HEK293 (cell line): ENCODE data around the gene S100G.

Experiments used
- CTCF ChIA-PET: fragments of 350-600 bp; formaldehyde crosslinking; extraction: SDS; loops from one replicate; lab custom pipeline; 2021; ENCODE audit warnings: antibody characterized with exemption; lab: Yijun Ruan, JAX
- POLR2A ChIA-PET: fragments of 300-600 bp; formaldehyde crosslinking; extraction: SDS; loops from one replicate; lab custom pipeline; 2020; ENCODE audit warnings: antibody characterized with exemption, inconsistent platforms; lab: Yijun Ruan, JAX
- H3K27ac ChIP-seq: fragments of 200-500 bp; sonication (Bioruptor generic); 2 replicates; pipeline ENCODE4 v1.5.1; 2014; ENCODE audit warnings: low read depth, low read length, control low read depth, inconsistent platforms; ENCODE audit errors: extremely low read depth
- H3K36me3 ChIP-seq, 2 experiments: fragments of 200-500 bp in 1 of 2; sonication (Bioruptor generic) in 1 of 2; 1 replicate in 1 of 2; 2 replicates in 1 of 2; pipeline ENCODE4 v1.5.1; 2014 to 2017; ENCODE audit warnings: inconsistent platforms in 2 of 2, low read length in 2 of 2; ENCODE audit not compliant: control insufficient read depth in 2 of 2, insufficient read depth in 1 of 2
- H3K4me1 ChIP-seq: fragments of 200-500 bp; sonication (Bioruptor generic); 2 replicates; pipeline ENCODE4 v1.5.1; 2014; ENCODE audit warnings: mild to moderate bottlenecking, low read length, inconsistent platforms; ENCODE audit not compliant: control insufficient read depth, insufficient read depth
- H3K4me3 ChIP-seq: 2 replicates; pipeline ENCODE4 v1.5.1; 2011; ENCODE audit warnings: low read depth, mild to moderate bottlenecking, control low read depth, low read length, moderate library complexity
- H3K9me3 ChIP-seq: fragments of 200-500 bp; sonication (Bioruptor generic); 2 replicates; pipeline ENCODE4 v1.5.1; 2014; ENCODE audit warnings: low read depth, low read length, inconsistent platforms; ENCODE audit not compliant: control insufficient read depth, insufficient read depth
- BCL11A ChIP-seq: fragments of 450-650 bp; formaldehyde crosslinking; IDR thresholded peaks from 2 replicates; pipeline ENCODE4 v1.5.1; 2016; ENCODE audit warnings: low read depth, missing biosample characterization, missing genetic modification characterization
- HOXD13 ChIP-seq: sonication (generic); formaldehyde crosslinking; IDR thresholded peaks from 2 replicates; pipeline ENCODE4 v1.8.0; 2022; ENCODE audit warnings: missing genetic modification reagents, borderline replicate concordance
- IKZF3 ChIP-seq: fragments of 450-650 bp; IDR thresholded peaks from 2 replicates; pipeline ENCODE4 v1.5.0; 2018; ENCODE audit warnings: missing biosample characterization, mild to moderate bottlenecking, missing genetic modification characterization, moderate library complexity
- REPIN1 ChIP-seq: fragments of 450-650 bp; formaldehyde crosslinking; IDR thresholded peaks from 2 replicates; pipeline ENCODE4 v1.5.1; 2017; ENCODE audit warnings: missing biosample characterization, missing genetic modification characterization, low read depth
- REST ChIP-seq: fragments of 450-650 bp; formaldehyde crosslinking; IDR thresholded peaks from 2 replicates; pipeline ENCODE4 v1.5.1; 2016; ENCODE audit warnings: missing biosample characterization, missing genetic modification characterization
- SCRT1 ChIP-seq: fragments of 450-650 bp; formaldehyde crosslinking; IDR thresholded peaks from 2 replicates; pipeline ENCODE4 v1.5.1; 2016; ENCODE audit warnings: missing biosample characterization, missing genetic modification characterization, borderline replicate concordance
- ZBTB10 ChIP-seq: fragments of 450-650 bp; formaldehyde crosslinking; IDR thresholded peaks from 2 replicates; pipeline ENCODE4 v1.5.1; 2016; ENCODE audit warnings: missing biosample characterization, missing genetic modification characterization
- ZFP3 ChIP-seq: fragments of 450-650 bp; formaldehyde crosslinking; IDR thresholded peaks from 2 replicates; pipeline ENCODE4 v1.5.1; 2016; ENCODE audit warnings: low read depth, missing biosample characterization, missing genetic modification characterization
- ZFP41 ChIP-seq: fragments of 450-650 bp; formaldehyde crosslinking; IDR thresholded peaks from 2 replicates; pipeline ENCODE4 v1.5.1; 2016; ENCODE audit warnings: missing biosample characterization, missing genetic modification characterization, borderline replicate concordance
- ZNF146 ChIP-seq: fragments of 450-650 bp; formaldehyde crosslinking; IDR thresholded peaks from 2 replicates; pipeline ENCODE4 v1.5.1; 2016; ENCODE audit warnings: missing biosample characterization, missing genetic modification characterization
- ZNF155 ChIP-seq: fragments of 450-650 bp; formaldehyde crosslinking; IDR thresholded peaks from 2 replicates; pipeline ENCODE4 v1.5.1; 2016; ENCODE audit warnings: missing biosample characterization, missing genetic modification characterization
- ZNF169 ChIP-seq: fragments of 450-650 bp; formaldehyde crosslinking; IDR thresholded peaks from 2 replicates; pipeline ENCODE4 v1.5.1; 2016; ENCODE audit warnings: missing biosample characterization, missing genetic modification characterization
- ZNF362 ChIP-seq: fragments of 450-650 bp; formaldehyde crosslinking; IDR thresholded peaks from 2 replicates; pipeline ENCODE4 v1.5.1; 2016; ENCODE audit warnings: missing biosample characterization, missing genetic modification characterization
- ZNF366 ChIP-seq: fragments of 450-650 bp; formaldehyde crosslinking; conservative IDR thresholded peaks from 2 replicates; pipeline ENCODE4 v1.5.1; 2016; ENCODE audit warnings: missing biosample characterization, missing genetic modification characterization
- ZNF394 ChIP-seq: fragments of 450-650 bp; formaldehyde crosslinking; IDR thresholded peaks from 2 replicates; pipeline ENCODE4 v1.5.1; 2016; ENCODE audit warnings: missing biosample characterization, missing genetic modification characterization, mild to moderate bottlenecking, moderate library complexity, borderline replicate concordance
- ZNF423 ChIP-seq: fragments of 450-650 bp; formaldehyde crosslinking; IDR thresholded peaks from 2 replicates; pipeline ENCODE4 v1.5.1; 2016; ENCODE audit warnings: missing biosample characterization, missing genetic modification characterization
- ZNF426 ChIP-seq: fragments of 450-650 bp; formaldehyde crosslinking; IDR thresholded peaks from 2 replicates; pipeline ENCODE4 v1.5.1; 2017; ENCODE audit warnings: missing biosample characterization, missing genetic modification characterization, mild to moderate bottlenecking, inconsistent platforms, moderate library complexity
- ZNF518A ChIP-seq: fragments of 450-650 bp; formaldehyde crosslinking; conservative IDR thresholded peaks from 2 replicates; pipeline ENCODE4 v1.5.1; 2016; ENCODE audit warnings: low read depth, missing biosample characterization, missing genetic modification characterization
- ZNF792 ChIP-seq: fragments of 450-650 bp; formaldehyde crosslinking; IDR thresholded peaks from 2 replicates; pipeline ENCODE4 v1.5.1; 2016; ENCODE audit warnings: missing biosample characterization, missing genetic modification characterization
- ZSCAN23 ChIP-seq: fragments of 450-650 bp; formaldehyde crosslinking; IDR thresholded peaks from 2 replicates; pipeline ENCODE4 v1.5.1; 2016; ENCODE audit warnings: missing biosample characterization, missing genetic modification characterization

Gene S100G

GRCh38 chrX:16662402-16662801, 12.4 kb downstream of the S100G start (continued):
- TF ChIP-seq REST (no peak), HOXD13 (CRISPR knock-in tag) (no peak), ZFP41 (no peak), ZNF366 (tag by site-specific recombination) (no peak), ZNF423 (tag by site-specific recombination) (no peak)

GRCh38 chrX:16664074-16664473, 14.1 kb downstream of the S100G start:
- H3K9me3 ChIP-seq, result no peaks in the 10 kb centered on the region
- no peaks in the 10 kb centered on the region for H3K4me1 ChIP-seq
- no peak overlapping the region for H3K27ac ChIP-seq
- CTCF ChIA-PET, result interaction anchor here (0.8 kb wide), 1 partner anchor 15 kb away, joined by 4 read pairs; no protein-coding TSS in a partner anchor
- no peak overlapping the region for H3K4me3 ChIP-seq
- H3K36me3 ChIP-seq, result peaks cover 9 to 31% of the 10 kb centered on the region in 2 experiments
- TF ChIP-seq ZBTB10 (tag by site-specific recombination), result no peak
- no peak for TF ChIP-seq ZNF146
- no peak for TF ChIP-seq REPIN1
- no peak for TF ChIP-seq ZNF792 (tag by site-specific recombination)
- TF ChIP-seq BCL11A, result no peak
- TF ChIP-seq ZNF169 (tag by site-specific recombination), result no peak
- no peak for TF ChIP-seq ZNF362 (tag by site-specific recombination)
- TF ChIP-seq ZNF518A (tag by site-specific recombination), result no peak
- no peak for TF ChIP-seq ZNF426
- TF ChIP-seq ZFP3 (tag by site-specific recombination), result no peak
- no peak for TF ChIP-seq ZNF155 (tag by site-specific recombination)
- no peak for TF ChIP-seq IKZF3 (tag by site-specific recombination)
- no peak for TF ChIP-seq ZNF394
- TF ChIP-seq SCRT1, result no peak
- TF ChIP-seq ZSCAN23 (tag by site-specific recombination), result no peak
- TF ChIP-seq, all 188 proteins: peak for 0
- POLR2A ChIA-PET, result no interaction called here
